ENCODE measurements around the gene CD200R1L. TPM values are rescaled to one million over a fixed set of nuclear protein-coding genes. Genes with fewer than 3 reads are reported as not detected.

Gene CD200R1L
- total and polyA plus RNA-seq, 9 of the 15 experiments (the other 6 are each of a cell fraction or from before 2014, with no cell fraction given) = not detected

DNA sequence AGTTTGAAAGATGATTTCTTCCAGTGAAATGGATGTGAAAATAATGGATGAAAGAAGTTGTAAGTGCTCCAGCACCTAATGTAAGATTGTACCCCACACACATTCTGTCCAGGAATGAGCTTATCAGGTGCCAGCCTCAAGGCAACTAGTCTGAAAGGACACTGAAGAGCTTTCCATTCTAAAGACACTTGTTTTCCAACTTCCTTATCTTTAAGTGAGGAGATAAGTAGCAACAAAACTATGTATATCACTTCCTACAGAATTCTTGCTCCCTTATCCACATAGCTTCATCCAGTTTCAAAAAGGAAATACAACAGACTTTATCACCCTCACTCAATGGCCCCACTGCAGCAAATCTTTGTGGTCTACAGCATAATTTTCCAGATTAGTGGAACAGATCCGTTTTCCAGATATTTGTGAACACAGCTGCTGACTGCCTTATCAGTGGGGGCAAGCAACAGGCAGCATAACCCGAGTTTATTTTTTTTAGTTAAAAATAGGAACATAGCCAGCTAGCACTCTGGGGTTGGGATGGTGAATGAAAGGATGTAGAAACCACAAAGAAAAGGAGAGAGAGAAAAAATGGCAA, 60.6 kb downstream of the CD200R1L start:
- DNase-seq (ENCODE audit: extremely low read depth in 1 of 4, low spot score in 3 of 4) (peak; percentile 6 to 59 (median 16)), FAIRE-seq (peak; percentile 77), ATAC-seq (no peak)
- H3K4me3 ChIP-seq = no peak overlapping the region
- H3K9me3 ChIP-seq (replicated peaks; ENCODE audit: control insufficient read depth, insufficient read depth, low read depth, low read length) = no peaks in the 10 kb centered on the region; the same call in 1 of the 2 replicates
- no peaks in the 10 kb centered on the region for H4K20me1 ChIP-seq (replicated peaks; ENCODE audit: control insufficient read depth, insufficient read depth, low read length)
- peaks cover 0 to 16% of the 10 kb centered on the region in 2 experiments; a peak in 3 of 5 replicates for H3K4me1 ChIP-seq (replicated peaks in 1 of 2; ENCODE audit: control insufficient read depth in 2 of 2, insufficient read depth in 2 of 2, low read length in 2 of 2)
- in situ Hi-C loops (cut with MboI) = no loop called here
- POLR2A ChIA-PET = interaction anchor here (1.4 kb wide), 1 partner anchor 39 kb away, joined by 3 read pairs; no protein-coding TSS in a partner anchor
- whole genome bisulfite sequencing (ENCODE audit: insufficient coverage, low coverage, missing lambda C conversion rate) = 0% methylated on average over 2 of the region's 2 CpGs
- no peaks in the 10 kb centered on the region for H3K9me1 ChIP-seq (ENCODE audit: control insufficient read depth, insufficient read depth, low read length)
- intact Hi-C loops (cut with micrococcal nuclease) = no loop called here
- no peak overlapping the region for H3K4me2 ChIP-seq (ENCODE audit: insufficient read depth, low read length)
- CTCF ChIA-PET (ENCODE audit: low intra/inter-chr PET ratio) = no interaction called here
- no peak overlapping the region for H2AFZ ChIP-seq (ENCODE audit: low read depth, low read length)
- no peaks in the 10 kb centered on the region for H3K79me2 ChIP-seq (ENCODE audit: control insufficient read depth, insufficient read depth, low read length)
- no peaks in the 10 kb centered on the region for H3K27me3 ChIP-seq (ENCODE audit: control insufficient read depth in 2 of 2, insufficient read depth in 2 of 2, low read length in 2 of 2)
- BruUV-seq (replicated peaks) = no TSS peak
- H3K9ac ChIP-seq (ENCODE audit: insufficient read depth in 1 of 2, low read depth in 2 of 2, low read length in 2 of 2) = no peak overlapping the region
- H3K27ac ChIP-seq (ENCODE audit: extremely low read depth, low read depth, low read length) = no peak overlapping the region
- no peaks in the 10 kb centered on the region for H3K36me3 ChIP-seq (ENCODE audit: control insufficient read depth, insufficient read depth, low read length)
- TF ChIP-seq TAL1 (IDR thresholded peaks at IDR 0.05) (peak; percentile 79), MTA1 (IDR thresholded peaks at IDR 0.05; ENCODE audit: borderline replicate concordance) (peak; percentile 73; the same call in 1 of the 2 replicates), BCL6 (CRISPR knock-in tag; IDR thresholded peaks at IDR 0.05) (peak; percentile 17; the same call in 1 of the 2 replicates), ZNF644 (tag; IDR thresholded peaks at IDR 0.05; ENCODE audit: low read depth) (peak; percentile 79; the same call in 1 of the 2 replicates), SMAD4 (CRISPR knock-in tag; conservative IDR thresholded peaks at IDR 0.05) (peak; percentile 90), FOXJ2 (tag; IDR thresholded peaks at IDR 0.05) (peak; percentile 77; the same call in 1 of the 2 replicates), CTBP1 (IDR thresholded peaks at IDR 0.05; ENCODE audit: borderline replicate concordance) (peak; percentile 63; the same call in 1 of the 2 replicates), SMARCE1 (IDR thresholded peaks at IDR 0.05) (peak; percentile 79; the same call in 1 of the 2 replicates), CXXC5 (CRISPR knock-in tag; IDR thresholded peaks at IDR 0.05) (peak; percentile 81), FOSL1 (tag; conservative IDR thresholded peaks at IDR 0.05) (peak; percentile 54), NCOR1 (IDR thresholded peaks at IDR 0.05) (peak; percentile 83), MEF2D (tag; conservative IDR thresholded peaks at IDR 0.05; ENCODE audit: low read depth) (peak; percentile 89), TAF9B (IDR thresholded peaks at IDR 0.05; ENCODE audit: partially characterized antibody) (no peak), NR2C2 (CRISPR knock-in tag; IDR thresholded peaks at IDR 0.05) (no peak), NR2C2 (tag; IDR thresholded peaks at IDR 0.05) (peak; percentile 35; the same call in 1 of the 2 replicates), MYC (IDR thresholded peaks at IDR 0.05; ENCODE audit: low read depth, low read length) (0 out of 2 replicates have a peak, but pooled peaks have one; percentile 17), MYC (CRISPR knock-in tag; IDR thresholded peaks at IDR 0.05; ENCODE audit: borderline replicate concordance, low read depth) (no peak), TEAD4 (IDR thresholded peaks at IDR 0.05; ENCODE audit: low read length) (peak; percentile 78), TEAD4 (CRISPR knock-in tag; IDR thresholded peaks at IDR 0.05; ENCODE audit: borderline replicate concordance) (no peak), CBFA2T3 (IDR thresholded peaks at IDR 0.05) (peak; percentile 91)
- TF ChIP-seq, protein P1, sequence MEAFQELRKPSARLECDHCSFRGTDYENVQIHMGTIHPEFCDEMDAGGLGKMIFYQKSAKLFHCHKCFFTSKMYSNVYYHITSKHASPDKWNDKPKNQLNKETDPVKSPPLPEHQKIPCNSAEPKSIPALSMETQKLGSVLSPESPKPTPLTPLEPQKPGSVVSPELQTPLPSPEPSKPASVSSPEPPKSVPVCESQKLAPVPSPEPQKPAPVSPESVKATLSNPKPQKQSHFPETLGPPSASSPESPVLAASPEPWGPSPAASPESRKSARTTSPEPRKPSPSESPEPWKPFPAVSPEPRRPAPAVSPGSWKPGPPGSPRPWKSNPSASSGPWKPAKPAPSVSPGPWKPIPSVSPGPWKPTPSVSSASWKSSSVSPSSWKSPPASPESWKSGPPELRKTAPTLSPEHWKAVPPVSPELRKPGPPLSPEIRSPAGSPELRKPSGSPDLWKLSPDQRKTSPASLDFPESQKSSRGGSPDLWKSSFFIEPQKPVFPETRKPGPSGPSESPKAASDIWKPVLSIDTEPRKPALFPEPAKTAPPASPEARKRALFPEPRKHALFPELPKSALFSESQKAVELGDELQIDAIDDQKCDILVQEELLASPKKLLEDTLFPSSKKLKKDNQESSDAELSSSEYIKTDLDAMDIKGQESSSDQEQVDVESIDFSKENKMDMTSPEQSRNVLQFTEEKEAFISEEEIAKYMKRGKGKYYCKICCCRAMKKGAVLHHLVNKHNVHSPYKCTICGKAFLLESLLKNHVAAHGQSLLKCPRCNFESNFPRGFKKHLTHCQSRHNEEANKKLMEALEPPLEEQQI (IDR thresholded peaks at IDR 0.05) = 0 out of 2 replicates have a peak, but pooled peaks have one; percentile 21
